NOMO-1 (cell line): ENCODE measurements around the gene NPSR1.

Experiments used
- DNase-seq, 2 experiments: peaks; one replicate each; lab custom pipeline; 2025; ENCODE audit not compliant: unreplicated experiment in 2 of 2; lab: John Stamatoyannopoulos, UW

Gene NPSR1

DNA sequence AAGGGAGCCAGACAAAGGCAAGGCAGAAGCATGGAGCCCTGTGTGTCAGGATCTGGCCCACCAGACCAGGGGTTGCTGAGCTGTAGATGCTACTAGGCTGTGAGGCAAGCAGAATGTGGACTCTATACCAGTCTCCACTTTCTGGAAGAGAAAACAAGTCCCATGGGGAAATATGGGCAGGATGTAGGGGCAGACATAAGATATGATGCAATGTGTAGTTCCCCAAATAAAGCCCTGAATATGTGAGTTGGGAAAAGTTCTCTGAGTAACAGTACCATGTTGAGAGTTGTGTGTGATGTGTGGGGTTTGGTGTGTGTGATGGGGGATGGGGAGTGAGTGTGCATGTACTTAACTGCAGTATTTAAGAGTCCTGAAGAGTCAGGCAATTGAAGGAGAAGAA lies 62.3 kb downstream of the NPSR1 start:
- no peak for DNase-seq

GRCh38 chr7:34723338-34723737 lies 65.3 kb downstream of the NPSR1 start:
- DNase-seq = no peak

- DNase-seq = no peak
Measured at GRCh38 chr7:34723866-34724490, 66.0 kb downstream of the NPSR1 start.

DNA sequence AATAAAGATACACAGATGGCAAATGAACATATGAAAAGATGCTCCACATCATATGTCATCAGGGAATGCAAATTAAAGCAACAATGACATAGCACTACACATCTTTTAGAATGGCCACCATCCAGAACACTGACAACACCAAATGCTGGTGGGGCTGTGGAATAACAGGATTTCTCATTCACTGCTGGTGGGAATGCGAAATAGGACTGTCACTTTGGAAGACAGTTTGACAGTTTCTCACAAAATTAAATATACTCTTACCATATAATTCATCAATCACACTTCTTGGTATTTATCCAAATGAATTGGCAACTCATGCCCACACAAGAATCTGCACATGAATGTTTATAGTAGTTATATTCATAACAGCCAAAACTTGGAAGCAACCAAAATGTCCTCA lies 68.2 kb downstream of the NPSR1 start:
- DNase-seq = no peak

DNA sequence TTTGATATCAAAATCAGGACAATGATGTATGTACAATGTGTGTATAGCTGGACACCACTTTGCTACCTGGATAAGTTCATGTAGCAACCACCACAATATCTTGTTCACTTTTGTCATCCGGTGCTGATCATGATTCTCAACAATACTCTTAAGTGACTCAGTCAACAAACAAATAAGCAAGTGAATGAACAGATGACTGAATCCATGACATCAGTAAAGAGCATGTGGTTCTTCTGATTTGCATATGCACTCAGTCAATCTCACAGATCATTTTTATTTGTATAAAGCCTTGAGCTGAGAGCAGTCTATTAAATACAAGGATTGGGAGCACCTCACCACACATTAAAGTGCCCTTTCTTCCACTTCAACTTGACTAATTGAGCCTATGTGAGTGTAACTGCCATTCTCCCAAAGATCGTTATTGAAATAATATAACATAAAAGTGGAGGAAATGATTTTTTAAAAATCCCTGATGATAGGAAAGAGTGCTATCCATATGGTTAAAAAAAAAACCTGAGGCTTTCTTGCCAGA lies 69.5 kb downstream of the NPSR1 start:
- DNase-seq = no peak

- no peak for DNase-seq
Measured at GRCh38 chr7:34728156-34728555, 70.1 kb downstream of the NPSR1 start.

DNA sequence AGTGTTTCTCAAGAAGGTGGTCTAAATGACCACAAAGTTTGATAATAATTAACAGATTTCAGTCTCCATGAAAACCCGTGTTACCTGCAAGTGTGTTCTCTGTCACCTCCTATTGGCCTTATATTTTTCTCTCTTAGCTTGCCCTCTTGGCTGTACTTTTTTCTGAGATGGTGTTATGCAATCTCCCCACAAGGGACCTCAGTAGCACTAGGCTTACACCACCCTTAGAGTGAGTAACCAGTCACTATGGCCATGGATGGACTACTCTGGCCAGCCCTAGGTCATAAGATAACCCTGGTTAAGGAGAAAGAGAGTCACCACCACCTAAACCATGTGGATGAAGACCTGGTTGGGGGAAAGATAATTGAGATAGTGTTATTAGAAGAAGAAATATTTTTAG lies 76.8 kb downstream of the NPSR1 start:
- no peak for DNase-seq

DNA sequence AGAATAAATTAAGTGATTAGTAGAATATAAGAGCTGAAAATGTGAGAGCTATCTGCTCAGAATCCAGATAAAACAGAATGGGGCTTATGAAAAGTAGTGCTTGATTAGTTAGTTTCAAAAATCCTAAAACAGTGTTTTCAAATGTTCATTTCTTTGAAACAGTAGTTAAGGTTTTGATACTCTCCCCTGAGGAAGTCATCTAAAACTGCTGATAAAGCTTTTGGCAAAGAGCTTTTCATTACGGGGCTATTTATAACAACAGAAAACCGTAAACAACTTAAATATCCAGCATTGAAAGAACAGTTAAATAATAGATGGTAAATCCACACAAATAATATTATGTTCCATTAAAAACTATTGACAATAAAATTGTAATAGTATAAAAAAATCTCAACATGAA lies 77.5 kb downstream of the NPSR1 start:
- DNase-seq = no peak

DNA sequence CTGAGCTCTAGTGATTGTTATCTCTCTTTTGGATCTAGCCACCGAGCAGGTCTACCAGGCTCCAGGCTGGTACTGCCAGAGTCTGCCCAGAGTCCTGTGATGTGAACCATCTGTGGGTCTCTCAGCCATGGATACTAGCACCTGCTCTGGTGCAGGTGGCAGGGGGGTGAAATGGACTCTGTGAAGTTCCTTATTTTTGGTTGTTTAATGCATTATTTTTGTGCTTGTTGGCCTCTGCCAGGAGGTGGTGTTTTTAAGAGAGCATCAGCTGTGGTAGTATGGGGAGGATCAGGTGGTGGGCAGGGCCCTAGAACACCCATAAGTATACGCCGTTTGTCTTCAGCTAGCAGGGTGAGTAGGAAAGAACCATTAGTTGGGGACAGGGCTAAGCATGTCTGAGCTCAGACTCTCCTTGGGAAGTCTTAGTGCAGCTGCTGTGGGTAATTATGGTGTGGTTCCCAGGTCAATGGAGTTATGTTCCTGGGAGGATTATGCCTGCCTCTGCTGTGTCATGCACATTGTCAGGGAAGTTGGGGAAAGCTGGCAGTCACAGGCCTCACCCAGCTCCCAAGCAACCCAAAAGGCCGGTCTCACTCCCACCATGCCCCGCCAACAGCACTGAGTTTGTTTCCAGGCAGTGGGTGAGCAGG lies 81.8 kb downstream of the NPSR1 start:
- DNase-seq = no peak

- no peak for DNase-seq
Measured at GRCh38 chr7:34740840-34741239, 82.8 kb downstream of the NPSR1 start.

GRCh38 chr7:34747176-34747781 lies 89.3 kb downstream of the NPSR1 start:
- no peak for DNase-seq

DNA sequence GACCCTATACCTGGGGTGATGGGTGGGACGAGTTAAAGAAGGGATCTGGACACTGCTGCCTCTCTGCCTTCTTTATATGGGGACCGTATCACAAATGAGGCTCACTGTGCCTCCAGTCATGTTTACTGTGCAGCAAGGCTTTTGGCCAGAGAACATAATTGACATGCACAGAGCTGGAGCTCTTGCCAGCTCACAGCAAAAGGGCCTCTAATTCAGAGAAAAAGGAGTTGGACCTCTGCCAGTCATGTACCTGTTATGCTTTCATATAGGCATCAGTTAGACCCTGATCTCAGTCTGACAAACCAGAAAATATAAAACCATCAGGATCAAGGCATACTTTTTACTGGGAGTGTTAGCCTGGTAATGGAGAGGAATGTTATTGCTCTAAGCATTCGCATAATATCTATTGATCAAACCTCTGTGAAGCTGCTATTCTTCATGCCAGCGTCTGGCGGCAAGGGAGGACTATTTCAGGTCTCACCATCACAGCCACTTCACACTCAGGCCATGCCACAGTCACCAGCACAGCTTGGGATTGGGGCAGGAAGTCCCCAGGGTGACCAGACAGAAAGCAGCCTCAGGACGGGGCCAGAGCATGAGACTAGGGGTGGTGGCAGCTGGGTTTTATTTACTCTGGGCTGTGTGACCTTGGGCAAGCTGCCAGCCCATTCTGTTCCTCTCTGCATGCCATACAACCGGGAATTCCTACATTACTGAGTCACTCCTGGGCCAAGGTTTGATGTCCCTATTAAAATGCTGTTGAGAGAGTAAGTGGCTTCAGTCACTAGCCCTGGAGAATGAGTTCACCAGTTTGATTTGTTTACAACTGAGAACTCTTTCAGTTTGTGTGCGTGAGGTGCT lies 90.1 kb downstream of the NPSR1 start:
- DNase-seq = no peak

GRCh38 chr7:34748728-34749089 lies 90.7 kb downstream of the NPSR1 start:
- DNase-seq = no peak

DNA sequence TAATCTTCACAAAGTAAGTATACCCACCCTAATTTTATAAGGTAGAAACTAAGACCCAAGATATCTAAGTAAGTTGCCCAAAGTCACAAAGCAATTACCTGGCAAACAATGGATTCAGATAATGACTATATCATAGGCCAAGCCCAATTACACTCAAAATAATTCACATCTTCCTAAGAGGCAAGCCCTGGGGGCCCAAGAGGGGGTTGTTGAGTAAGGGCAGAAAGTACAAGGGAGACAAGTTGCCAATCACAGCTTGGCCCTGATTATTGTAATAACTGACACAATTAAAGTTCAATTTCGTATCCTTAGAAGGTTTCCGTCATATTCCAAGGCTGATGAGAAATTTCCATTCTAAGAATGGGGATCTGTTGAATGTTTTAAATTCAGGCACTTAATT lies 91.4 kb downstream of the NPSR1 start:
- no peak for DNase-seq

DNA sequence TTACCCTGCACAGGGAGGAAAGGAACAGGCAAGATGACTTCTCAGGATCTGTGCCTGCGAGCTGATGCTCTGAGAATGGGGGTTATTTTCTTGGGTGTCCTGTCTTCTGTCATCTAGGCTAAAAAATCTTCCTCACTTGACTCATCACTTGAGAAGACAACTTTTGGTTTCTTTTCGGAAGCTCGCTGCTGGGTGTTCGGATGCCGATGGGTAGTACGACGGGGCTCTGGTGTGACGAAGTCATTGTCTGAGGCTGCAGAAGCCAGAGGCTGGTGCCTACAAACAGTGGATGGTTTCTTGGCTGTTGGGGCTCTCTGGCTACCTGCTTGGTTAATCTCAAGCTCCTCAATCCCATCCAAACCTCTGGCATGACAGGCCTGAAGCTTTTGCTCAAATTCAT lies 92.2 kb downstream of the NPSR1 start:
- DNase-seq = no peak

DNA sequence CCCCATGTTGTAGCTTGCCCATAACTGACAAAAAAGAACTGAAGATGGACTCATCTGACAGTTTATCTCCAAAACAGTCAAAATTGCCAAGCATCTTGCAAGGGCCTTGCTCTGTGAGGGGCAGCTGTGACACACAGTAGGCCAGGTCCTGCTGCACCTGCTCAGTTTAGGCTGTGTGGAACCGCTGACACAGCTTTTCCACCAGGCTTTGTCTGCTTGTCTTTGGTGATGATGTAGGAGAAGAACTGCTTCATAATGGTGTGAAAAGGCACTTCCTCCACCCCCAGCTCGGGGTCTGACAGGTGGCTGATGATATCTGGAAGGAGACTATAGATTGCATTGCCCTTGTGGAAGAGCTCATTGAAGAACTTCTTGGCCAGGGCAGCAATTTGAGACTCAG lies 92.6 kb downstream of the NPSR1 start:
- DNase-seq = no peak

DNA sequence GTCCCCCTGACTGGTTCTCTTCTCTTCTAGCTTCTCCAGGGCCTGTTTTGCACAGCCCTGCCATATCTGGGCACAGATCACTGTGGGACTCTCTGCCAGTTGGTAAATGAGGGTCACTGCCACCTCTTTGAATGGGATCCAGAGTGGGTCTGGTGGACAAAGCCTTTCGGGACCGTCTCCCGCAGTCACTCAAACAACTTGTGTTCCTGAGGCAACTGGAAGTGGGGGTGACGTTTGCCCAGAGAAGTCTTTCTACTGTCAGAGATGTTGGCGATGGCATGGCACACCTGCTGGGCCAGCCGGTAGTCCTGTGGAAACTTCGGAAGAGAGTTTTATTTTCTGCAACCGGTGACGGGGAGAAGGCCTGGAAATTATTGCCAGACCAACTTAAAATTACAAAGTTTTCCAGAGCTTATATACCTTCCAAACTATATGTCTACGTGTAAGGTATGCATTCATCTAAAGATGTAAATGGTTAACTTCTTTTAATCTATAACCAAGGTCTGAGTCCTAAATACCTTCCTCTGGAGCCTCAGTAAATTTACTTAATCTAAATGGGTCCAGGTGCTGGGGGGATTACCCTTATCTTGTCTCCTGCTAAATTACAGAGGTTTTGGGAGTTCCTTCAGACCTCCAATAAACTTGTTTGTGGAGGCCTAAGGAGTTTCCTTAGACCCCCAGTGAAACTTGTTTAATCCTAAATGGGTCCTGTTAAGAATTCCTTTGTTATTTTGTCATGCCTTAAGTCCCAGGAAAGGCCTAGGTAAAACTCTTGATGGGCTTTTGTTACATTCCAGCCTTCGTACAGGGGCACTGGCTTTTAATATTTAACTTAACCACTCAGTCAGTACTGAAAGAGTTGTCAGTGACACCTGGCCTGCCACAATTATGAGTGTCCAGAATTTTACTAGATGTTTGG lies 94.0 kb downstream of the NPSR1 start:
- no peak for DNase-seq

DNA sequence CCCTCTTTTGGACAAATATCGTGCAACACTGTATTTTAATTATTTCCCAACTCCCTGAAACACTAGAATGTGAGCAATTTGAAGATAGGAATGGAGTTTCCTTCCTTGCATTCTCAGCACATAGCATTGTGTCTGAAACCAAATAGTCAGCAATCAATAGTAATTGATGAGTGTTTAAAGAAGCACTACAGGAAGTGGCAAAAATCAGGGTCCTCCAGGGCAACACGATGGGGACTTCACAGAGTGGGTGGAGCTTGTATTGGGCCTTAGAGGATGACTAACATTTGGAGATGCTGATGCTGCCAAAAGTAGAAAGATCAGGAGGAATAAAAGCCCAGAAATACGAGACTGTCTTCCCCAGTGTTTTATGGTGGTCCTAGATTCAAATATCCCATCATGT lies 94.9 kb downstream of the NPSR1 start:
- no peak for DNase-seq

GRCh38 chr7:34755008-34755407 lies 97.0 kb downstream of the NPSR1 start:
- peak in 1 of 2 experiments; percentile 63 for DNase-seq

DNA sequence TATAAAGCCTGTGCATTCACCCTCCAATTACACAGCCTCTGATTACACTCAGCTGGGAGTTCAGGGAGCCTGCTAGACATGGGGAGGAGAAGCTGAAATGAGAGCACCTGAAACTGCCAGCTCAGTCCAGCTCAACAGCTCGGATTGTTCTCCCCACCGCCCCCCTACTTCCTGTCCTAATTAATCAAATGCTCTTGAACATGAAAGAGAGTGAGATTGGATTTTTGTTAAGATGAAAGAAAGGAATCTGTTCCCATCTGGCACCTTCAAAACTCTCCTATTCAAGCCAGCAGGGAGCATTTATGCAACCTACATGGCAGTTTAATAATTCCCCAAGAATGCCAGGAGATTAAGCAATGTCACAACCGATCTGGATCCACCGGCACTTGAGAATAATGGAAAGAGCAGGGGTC lies 98.0 kb downstream of the NPSR1 start:
- DNase-seq = no peak
